HepG2 (cell line): ENCODE data around the gene RFTN1. TPM values are rescaled to one million over a fixed set of nuclear protein-coding genes. Genes with fewer than 3 reads are reported as not detected.

Source experiments
- ATAC-seq: fragments of 200-7000 bp; cut with Tn5 transposase; 3 replicates; pipeline ENCODE4 v1.9.1; 2020; ENCODE audit warnings: mild to moderate bottlenecking, moderate library complexity
- BruUV-seq: library from RNA; stranded (reverse); fragments of 400-500 nt; replicated peaks from 2 replicates; lab custom pipeline; 2021; lab: Mats Ljungman, UMichigan
- CTCF ChIA-PET: fragments of 300-600 bp; formaldehyde crosslinking; extraction: SDS; loops from one replicate; lab custom pipeline; 2021; ENCODE audit warnings: low total read pairs, inconsistent platforms, low intra/inter-chr PET ratio; lab: Yijun Ruan, JAX
- POLR2A ChIA-PET: fragments of 350-600 bp; sonication (Branson Sonifier 250); formaldehyde crosslinking; loops from one replicate; lab custom pipeline; 2020; ENCODE audit warnings: antibody characterized with exemption, inconsistent platforms; lab: Yijun Ruan, JAX
- DNase-seq: peaks from one replicate; pipeline ENCODE4 v3.0.0-alpha.2; 2015; ENCODE audit warnings: low spot score
- FAIRE-seq: peaks from 3 replicates; lab custom pipeline; 2011; peaks lifted over from hg19 to GRCh38; lab: Jason Lieb, UNC
- H2AFZ ChIP-seq: one replicate; pipeline ENCODE4 v1.6.1; 2011; ENCODE audit warnings: low read length, inconsistent platforms
- H3K27ac ChIP-seq: fragments of 300-600 bp; 3 replicates; pipeline ENCODE4 v1.8.0; 2011; ENCODE audit warnings: mixed run types, mild to moderate bottlenecking, mixed read lengths, low read length, inconsistent platforms; ENCODE audit not compliant: insufficient read depth; ENCODE audit errors: extremely low read length
- H3K27me3 ChIP-seq, 2 experiments: fragments of 200-600 bp in 1 of 2; 2 replicates in 1 of 2; 3 replicates in 1 of 2; pipeline versions ENCODE4 v1.6.0 to v1.8.0; 2011; ENCODE audit warnings: low read length in 2 of 2, mild to moderate bottlenecking in 2 of 2, moderate library complexity in 2 of 2, inconsistent platforms in 1 of 2; ENCODE audit not compliant: insufficient read depth in 2 of 2, control insufficient read depth in 1 of 2
- H3K36me3 ChIP-seq, 2 experiments: fragments of 200-600 bp in 1 of 2; replicated peaks in 1 of 2; 2 replicates in 1 of 2; 3 replicates in 1 of 2; pipeline versions ENCODE4 v1.5.1 to v1.8.0; 2011; ENCODE audit warnings: low read length in 2 of 2, inconsistent platforms in 1 of 2; ENCODE audit not compliant: insufficient read depth in 2 of 2, control insufficient read depth in 1 of 2
- H3K4me1 ChIP-seq: 2 replicates; pipeline ENCODE4 v1.5.1; 2012; ENCODE audit warnings: low read length, inconsistent platforms; ENCODE audit not compliant: insufficient read depth
- H3K4me2 ChIP-seq: 2 replicates; pipeline ENCODE4 v1.6.0; 2011; ENCODE audit warnings: low read depth, low read length, inconsistent platforms
- H3K4me3 ChIP-seq, 3 experiments: fragments of 200-600 bp in 1 of 3; sonication (generic), shearing (Covaris generic) in 1 of 3; replicated peaks in 1 of 3; 2 replicates each; pipeline ENCODE4 v1.5.1; 2011 to 2016; ENCODE audit warnings: low read length in 3 of 3, inconsistent platforms in 2 of 3, low read depth in 2 of 3, mild to moderate bottlenecking in 2 of 3, control low read depth in 1 of 3, mixed read lengths in 1 of 3; ENCODE audit not compliant: insufficient read depth in 1 of 3
- H3K79me2 ChIP-seq: one replicate; pipeline ENCODE4 v1.6.1; 2011; ENCODE audit warnings: low read length, inconsistent platforms; ENCODE audit not compliant: insufficient read depth
- H3K9ac ChIP-seq: 2 replicates; pipeline ENCODE4 v1.6.0; 2011; ENCODE audit warnings: mild to moderate bottlenecking, low read depth, low read length, inconsistent platforms; ENCODE audit not compliant: insufficient read depth
- H3K9me3 ChIP-seq: 2 replicates; pipeline ENCODE4 v1.5.1; 2012; ENCODE audit warnings: mild to moderate bottlenecking, low read length
- H4K20me1 ChIP-seq: 2 replicates; pipeline ENCODE4 v1.6.0; 2011; ENCODE audit warnings: inconsistent platforms, mild to moderate bottlenecking, low read length, moderate library complexity; ENCODE audit not compliant: insufficient read depth
- ATM ChIP-seq: fragments of 450-650 bp; IDR thresholded peaks from 2 replicates; pipeline ENCODE4 v1.7.1; 2017; ENCODE audit warnings: mild to moderate bottlenecking, borderline replicate concordance
- CHD4 ChIP-seq: fragments of 200-600 bp; sonication (generic); IDR thresholded peaks from 2 replicates; pipeline ENCODE4 v1.7.0; 2017; ENCODE audit warnings: mild to moderate bottlenecking, low read length, borderline replicate concordance
- POLR2A ChIP-seq, 2 experiments: IDR thresholded peaks; 2 replicates each; pipeline ENCODE4 v1.6.1; 2011; ENCODE audit warnings: low read depth in 2 of 2, low read length in 2 of 2, mild to moderate bottlenecking in 1 of 2, moderate library complexity in 1 of 2; ENCODE audit not compliant: insufficient read depth in 1 of 2
- U2AF2 ChIP-seq: fragments of 200-400 bp; formaldehyde crosslinking; IDR thresholded peaks from 2 replicates; pipeline ENCODE4 v1.6.1; 2017; ENCODE audit warnings: low read depth, mild to moderate bottlenecking, low read length
- WGBS: methylation state at CpG from one replicate; pipeline ENCODE4 v1.1.6; 2017; ENCODE audit warnings: low lambda C conversion rate; 5-methylcytosine and 5-hydroxymethylcytosine counted together
- in situ Hi-C: cut with HindIII; loops from 2 replicates; pipeline ENCODE4 v1.10.0; 2017; ENCODE audit warnings: low pct_unique_long_range_greater_than_20kb; ENCODE audit not compliant: extremely low pct_ligation_motif_present
- intact Hi-C: fragments of 100-400 bp; cut with micrococcal nuclease; formaldehyde crosslinking; loops from one replicate; pipeline ENCODE4 v1.10.0; 2022; ENCODE audit not compliant: unreplicated experiment
- polyA plus RNA-seq, 8 experiments: library from polyadenylated mRNA; depleted of rRNA in 3 of 8; stranded (reverse) in 7 of 8; unstranded in 1 of 8; fragments of >200 nt; fragmentation: Illumina TruSeq in 4 of 8; extraction: Trizol in 4 of 8; gene quantifications; 2 replicates each; pipeline versions ENCODE4 v1.2.1 to v1.2.3, GENCODE V29; 2011 to 2016; ENCODE audit warnings: low read depth in 4 of 8, missing spikeins in 1 of 8, mixed read lengths in 1 of 8; ENCODE audit not compliant: insufficient read depth in 1 of 8
- total RNA-seq, 5 experiments: library from RNA; depleted of rRNA; stranded (reverse); fragments of >200 nt; fragmentation: Illumina TruSeq; extraction: Trizol; gene quantifications; 2 replicates each; pipeline ENCODE4 v1.2.3, GENCODE V29; 2016; ENCODE audit warnings: low read depth in 1 of 5
- TF ChIP-seq, protein P1 (sequence below): IDR thresholded peaks from 2 replicates; pipeline ENCODE4 v1.6.1; 2016; ENCODE audit warnings: mild to moderate bottlenecking
- TF ChIP-seq, protein P2 (sequence below): IDR thresholded peaks from 2 replicates; pipeline ENCODE4 v1.6.1; 2016; ENCODE audit warnings: low read depth, control low read depth
- TF ChIP-seq, protein P3 (sequence below): sonication (generic); formaldehyde crosslinking; IDR thresholded peaks from 2 replicates; pipeline ENCODE4 v1.4.0; 2020; ENCODE audit warnings: missing genetic modification reagents
- TF ChIP-seq, protein P4 (sequence below): sonication (generic); formaldehyde crosslinking; conservative IDR thresholded peaks from 2 replicates; pipeline ENCODE4 v1.4.0; 2020; ENCODE audit warnings: missing genetic modification reagents

The RFTN1 gene
- total and polyA plus RNA-seq, 2 of the 13 experiments (the other 11 are each of a cell fraction or from before 2014, with no cell fraction given), result not detected

DNA sequence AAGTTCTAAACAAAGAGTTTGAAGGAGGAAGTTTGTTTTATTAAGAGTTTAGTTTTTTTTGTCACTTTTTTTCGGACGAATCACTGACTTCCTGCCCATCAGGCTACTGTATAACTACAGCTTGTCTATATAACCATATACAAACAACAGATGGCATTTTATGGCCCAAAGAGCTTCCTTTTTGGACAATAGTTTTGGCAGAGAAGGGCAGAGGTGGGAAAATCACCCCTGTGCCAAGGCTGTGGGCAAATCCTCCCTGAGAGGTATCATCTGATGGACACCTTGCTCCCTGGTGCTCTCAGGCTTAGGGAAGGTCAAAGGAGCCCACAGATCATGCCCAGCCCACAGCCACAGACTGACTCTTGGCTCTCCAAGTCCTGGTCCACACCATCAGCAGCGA lies 135.1 kb downstream of the RFTN1 start:
- no TSS peak for BruUV-seq
- Histone ChIP-seq H3K79me2 (no peaks in the 10 kb centered on the region), H3K9me3 (no peaks in the 10 kb centered on the region), H2AFZ (no peak overlapping the region), H3K4me3 (no peak overlapping the region), H3K9ac (no peak overlapping the region), H3K27ac (no peak overlapping the region), H3K4me1 (no peaks in the 10 kb centered on the region), H4K20me1 (no peaks in the 10 kb centered on the region), H3K36me3 (no peaks in the 10 kb centered on the region), H3K4me2 (no peak overlapping the region), H3K27me3 (no peaks in the 10 kb centered on the region)
- POLR2A ChIA-PET, result no interaction called here
- in situ Hi-C loops, result no loop called here
- DNase-seq (no peak), ATAC-seq (no peak), FAIRE-seq (no peak)
- CTCF ChIA-PET, result no interaction called here
- TF ChIP-seq, protein P1, sequence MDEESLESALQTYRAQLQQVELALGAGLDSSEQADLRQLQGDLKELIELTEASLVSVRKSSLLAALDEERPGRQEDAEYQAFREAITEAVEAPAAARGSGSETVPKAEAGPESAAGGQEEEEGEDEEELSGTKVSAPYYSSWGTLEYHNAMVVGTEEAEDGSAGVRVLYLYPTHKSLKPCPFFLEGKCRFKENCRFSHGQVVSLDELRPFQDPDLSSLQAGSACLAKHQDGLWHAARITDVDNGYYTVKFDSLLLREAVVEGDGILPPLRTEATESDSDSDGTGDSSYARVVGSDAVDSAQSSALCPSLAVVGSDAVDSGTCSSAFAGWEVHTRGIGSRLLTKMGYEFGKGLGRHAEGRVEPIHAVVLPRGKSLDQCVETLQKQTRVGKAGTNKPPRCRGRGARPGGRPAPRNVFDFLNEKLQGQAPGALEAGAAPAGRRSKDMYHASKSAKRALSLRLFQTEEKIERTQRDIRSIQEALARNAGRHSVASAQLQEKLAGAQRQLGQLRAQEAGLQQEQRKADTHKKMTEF (CRISPR knock-in tag), result no peak
- TF ChIP-seq, protein P2, sequence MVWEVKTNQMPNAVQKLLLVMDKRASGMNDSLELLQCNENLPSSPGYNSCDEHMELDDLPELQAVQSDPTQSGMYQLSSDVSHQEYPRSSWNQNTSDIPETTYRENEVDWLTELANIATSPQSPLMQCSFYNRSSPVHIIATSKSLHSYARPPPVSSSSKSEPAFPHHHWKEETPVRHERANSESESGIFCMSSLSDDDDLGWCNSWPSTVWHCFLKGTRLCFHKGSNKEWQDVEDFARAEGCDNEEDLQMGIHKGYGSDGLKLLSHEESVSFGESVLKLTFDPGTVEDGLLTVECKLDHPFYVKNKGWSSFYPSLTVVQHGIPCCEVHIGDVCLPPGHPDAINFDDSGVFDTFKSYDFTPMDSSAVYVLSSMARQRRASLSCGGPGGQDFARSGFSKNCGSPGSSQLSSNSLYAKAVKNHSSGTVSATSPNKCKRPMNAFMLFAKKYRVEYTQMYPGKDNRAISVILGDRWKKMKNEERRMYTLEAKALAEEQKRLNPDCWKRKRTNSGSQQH (CRISPR knock-in tag), result no peak
- intact Hi-C loops, result no loop called here
- WGBS, result 83% methylated on average over 3 of the region's 3 CpGs

DNA sequence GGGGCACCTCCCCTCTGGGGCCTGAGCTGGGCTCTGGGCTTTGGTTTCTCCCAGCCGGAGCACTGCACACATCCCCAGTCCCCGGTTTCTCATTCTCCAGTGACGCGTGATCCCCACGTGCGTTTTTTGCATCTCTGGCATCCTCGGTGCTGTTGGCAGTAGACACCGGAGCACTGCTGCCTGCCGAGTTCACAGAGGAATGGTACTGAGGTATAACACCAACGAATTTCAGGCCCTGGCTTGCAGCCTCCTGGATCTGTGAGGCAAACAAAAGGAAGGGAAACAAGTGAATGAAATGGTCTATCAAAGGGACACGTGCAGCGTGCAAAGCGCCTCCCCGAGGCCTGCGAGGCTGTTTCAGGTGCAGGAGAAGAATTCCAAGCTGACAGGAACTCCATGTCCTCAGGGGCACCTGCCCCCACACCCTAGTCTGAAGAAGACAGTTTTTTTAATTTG lies 135.6 kb downstream of the RFTN1 start:
- no peak overlapping the region for H3K9ac ChIP-seq
- DNase-seq (no peak), ATAC-seq (no peak), FAIRE-seq (no peak)
- no peaks in the 10 kb centered on the region for H4K20me1 ChIP-seq
- in situ Hi-C loops, result no loop called here
- no peak for TF ChIP-seq U2AF2
- TF ChIP-seq CHD4, result no peak
- TF ChIP-seq, protein P3, sequence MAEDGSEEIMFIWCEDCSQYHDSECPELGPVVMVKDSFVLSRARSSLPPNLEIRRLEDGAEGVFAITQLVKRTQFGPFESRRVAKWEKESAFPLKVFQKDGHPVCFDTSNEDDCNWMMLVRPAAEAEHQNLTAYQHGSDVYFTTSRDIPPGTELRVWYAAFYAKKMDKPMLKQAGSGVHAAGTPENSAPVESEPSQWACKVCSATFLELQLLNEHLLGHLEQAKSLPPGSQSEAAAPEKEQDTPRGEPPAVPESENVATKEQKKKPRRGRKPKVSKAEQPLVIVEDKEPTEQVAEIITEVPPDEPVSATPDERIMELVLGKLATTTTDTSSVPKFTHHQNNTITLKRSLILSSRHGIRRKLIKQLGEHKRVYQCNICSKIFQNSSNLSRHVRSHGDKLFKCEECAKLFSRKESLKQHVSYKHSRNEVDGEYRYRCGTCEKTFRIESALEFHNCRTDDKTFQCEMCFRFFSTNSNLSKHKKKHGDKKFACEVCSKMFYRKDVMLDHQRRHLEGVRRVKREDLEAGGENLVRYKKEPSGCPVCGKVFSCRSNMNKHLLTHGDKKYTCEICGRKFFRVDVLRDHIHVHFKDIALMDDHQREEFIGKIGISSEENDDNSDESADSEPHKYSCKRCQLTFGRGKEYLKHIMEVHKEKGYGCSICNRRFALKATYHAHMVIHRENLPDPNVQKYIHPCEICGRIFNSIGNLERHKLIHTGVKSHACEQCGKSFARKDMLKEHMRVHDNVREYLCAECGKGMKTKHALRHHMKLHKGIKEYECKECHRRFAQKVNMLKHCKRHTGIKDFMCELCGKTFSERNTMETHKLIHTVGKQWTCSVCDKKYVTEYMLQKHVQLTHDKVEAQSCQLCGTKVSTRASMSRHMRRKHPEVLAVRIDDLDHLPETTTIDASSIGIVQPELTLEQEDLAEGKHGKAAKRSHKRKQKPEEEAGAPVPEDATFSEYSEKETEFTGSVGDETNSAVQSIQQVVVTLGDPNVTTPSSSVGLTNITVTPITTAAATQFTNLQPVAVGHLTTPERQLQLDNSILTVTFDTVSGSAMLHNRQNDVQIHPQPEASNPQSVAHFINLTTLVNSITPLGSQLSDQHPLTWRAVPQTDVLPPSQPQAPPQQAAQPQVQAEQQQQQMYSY, result no peak
- TF ChIP-seq POLR2A (IDR thresholded peaks at IDR 0.05; ENCODE audit: insufficient read depth in 1 of 2, low read depth in 2 of 2, low read length in 2 of 2), result no peak
- TF ChIP-seq, protein P4, sequence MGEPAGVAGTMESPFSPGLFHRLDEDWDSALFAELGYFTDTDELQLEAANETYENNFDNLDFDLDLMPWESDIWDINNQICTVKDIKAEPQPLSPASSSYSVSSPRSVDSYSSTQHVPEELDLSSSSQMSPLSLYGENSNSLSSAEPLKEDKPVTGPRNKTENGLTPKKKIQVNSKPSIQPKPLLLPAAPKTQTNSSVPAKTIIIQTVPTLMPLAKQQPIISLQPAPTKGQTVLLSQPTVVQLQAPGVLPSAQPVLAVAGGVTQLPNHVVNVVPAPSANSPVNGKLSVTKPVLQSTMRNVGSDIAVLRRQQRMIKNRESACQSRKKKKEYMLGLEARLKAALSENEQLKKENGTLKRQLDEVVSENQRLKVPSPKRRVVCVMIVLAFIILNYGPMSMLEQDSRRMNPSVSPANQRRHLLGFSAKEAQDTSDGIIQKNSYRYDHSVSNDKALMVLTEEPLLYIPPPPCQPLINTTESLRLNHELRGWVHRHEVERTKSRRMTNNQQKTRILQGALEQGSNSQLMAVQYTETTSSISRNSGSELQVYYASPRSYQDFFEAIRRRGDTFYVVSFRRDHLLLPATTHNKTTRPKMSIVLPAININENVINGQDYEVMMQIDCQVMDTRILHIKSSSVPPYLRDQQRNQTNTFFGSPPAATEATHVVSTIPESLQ (CRISPR knock-in tag), result no peak
- no peak for TF ChIP-seq ATM
- H3K27ac ChIP-seq, result no peak overlapping the region
- 77% methylated on average over 15 of the region's 15 CpGs for WGBS
- no TSS peak for BruUV-seq
- H3K4me2 ChIP-seq, result no peak overlapping the region
- H3K9me3 ChIP-seq, result no peaks in the 10 kb centered on the region
- intact Hi-C loops, result no loop called here
- POLR2A ChIA-PET, result no interaction called here
- no peak overlapping the region for H2AFZ ChIP-seq
- H3K79me2 ChIP-seq, result no peaks in the 10 kb centered on the region
- H3K36me3 ChIP-seq, result no peaks in the 10 kb centered on the region
- no peak overlapping the region for H3K4me3 ChIP-seq
- no peaks in the 10 kb centered on the region for H3K4me1 ChIP-seq
- H3K27me3 ChIP-seq, result no peaks in the 10 kb centered on the region
- CTCF ChIA-PET, result no interaction called here
